Choroid plexus epithelial cell (primary cell): Measurements from ENCODE around the gene SEMA3A.

ENCODE experiments used
- DNase-seq: peaks from one replicate; pipeline ENCODE4 v3.0.0-alpha.2; 2010; ENCODE audit warnings: low read depth
- H3K4me3 ChIP-seq: 2 replicates; pipeline ENCODE4 v1.5.1; 2011; ENCODE audit warnings: low read depth, mild to moderate bottlenecking, control low read depth, low read length, moderate library complexity
- TF ChIP-seq, protein P1 (sequence below): conservative IDR thresholded peaks from 2 replicates; pipeline ENCODE4 v1.5.1; 2011; ENCODE audit warnings: low read depth, mild to moderate bottlenecking, control low read depth, inconsistent platforms, low read length, moderate library complexity

Gene SEMA3A

GRCh38 chr7:84092207-84092606, 102.4 kb downstream of the SEMA3A start:
- DNase-seq: no peak
- TF ChIP-seq, protein P1, sequence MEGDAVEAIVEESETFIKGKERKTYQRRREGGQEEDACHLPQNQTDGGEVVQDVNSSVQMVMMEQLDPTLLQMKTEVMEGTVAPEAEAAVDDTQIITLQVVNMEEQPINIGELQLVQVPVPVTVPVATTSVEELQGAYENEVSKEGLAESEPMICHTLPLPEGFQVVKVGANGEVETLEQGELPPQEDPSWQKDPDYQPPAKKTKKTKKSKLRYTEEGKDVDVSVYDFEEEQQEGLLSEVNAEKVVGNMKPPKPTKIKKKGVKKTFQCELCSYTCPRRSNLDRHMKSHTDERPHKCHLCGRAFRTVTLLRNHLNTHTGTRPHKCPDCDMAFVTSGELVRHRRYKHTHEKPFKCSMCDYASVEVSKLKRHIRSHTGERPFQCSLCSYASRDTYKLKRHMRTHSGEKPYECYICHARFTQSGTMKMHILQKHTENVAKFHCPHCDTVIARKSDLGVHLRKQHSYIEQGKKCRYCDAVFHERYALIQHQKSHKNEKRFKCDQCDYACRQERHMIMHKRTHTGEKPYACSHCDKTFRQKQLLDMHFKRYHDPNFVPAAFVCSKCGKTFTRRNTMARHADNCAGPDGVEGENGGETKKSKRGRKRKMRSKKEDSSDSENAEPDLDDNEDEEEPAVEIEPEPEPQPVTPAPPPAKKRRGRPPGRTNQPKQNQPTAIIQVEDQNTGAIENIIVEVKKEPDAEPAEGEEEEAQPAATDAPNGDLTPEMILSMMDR: no peak
- peak overlapping the region; percentile 17 for H3K4me3 ChIP-seq

DNA sequence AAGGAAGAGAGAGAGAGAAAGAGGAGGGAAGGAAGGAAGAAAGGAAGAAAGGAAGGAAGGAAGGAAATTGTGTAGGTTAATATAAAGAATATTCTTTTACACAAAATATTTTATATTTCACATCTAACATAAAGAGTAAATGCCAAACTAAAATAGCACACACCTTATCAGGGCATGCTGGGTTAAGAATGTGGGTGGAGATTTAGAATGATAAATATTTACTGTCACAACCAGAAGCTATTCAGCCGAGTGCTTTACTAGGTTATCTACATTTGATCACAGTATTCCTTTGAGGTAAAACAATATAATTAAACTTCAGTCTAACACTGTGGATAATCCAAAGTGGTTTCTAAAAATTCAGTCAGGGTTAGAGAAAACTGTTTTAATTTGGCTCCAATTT, 103.3 kb downstream of the SEMA3A start:
- TF ChIP-seq, protein P1: no peak
- H3K4me3 ChIP-seq: no peak overlapping the region
- no peak for DNase-seq

- no peak for DNase-seq
- H3K4me3 ChIP-seq: no peak overlapping the region
- TF ChIP-seq, protein P1: no peak
These were observed 105.8 kb downstream of the SEMA3A start for GRCh38 chr7:84088802-84089201.

- H3K4me3 ChIP-seq: no peak overlapping the region
- TF ChIP-seq, protein P1: no peak
- DNase-seq: no peak
These were observed 108.6 kb downstream of the SEMA3A start for GRCh38 chr7:84085998-84086397.

GRCh38 chr7:84085147-84085546, 109.4 kb downstream of the SEMA3A start:
- TF ChIP-seq, protein P1: no peak
- peak; percentile 64 for DNase-seq
- no peak overlapping the region for H3K4me3 ChIP-seq

- DNase-seq: no peak
- no peak overlapping the region for H3K4me3 ChIP-seq
- TF ChIP-seq, protein P1: no peak
These were observed 110.7 kb downstream of the SEMA3A start for GRCh38 chr7:84083846-84084245.

DNA sequence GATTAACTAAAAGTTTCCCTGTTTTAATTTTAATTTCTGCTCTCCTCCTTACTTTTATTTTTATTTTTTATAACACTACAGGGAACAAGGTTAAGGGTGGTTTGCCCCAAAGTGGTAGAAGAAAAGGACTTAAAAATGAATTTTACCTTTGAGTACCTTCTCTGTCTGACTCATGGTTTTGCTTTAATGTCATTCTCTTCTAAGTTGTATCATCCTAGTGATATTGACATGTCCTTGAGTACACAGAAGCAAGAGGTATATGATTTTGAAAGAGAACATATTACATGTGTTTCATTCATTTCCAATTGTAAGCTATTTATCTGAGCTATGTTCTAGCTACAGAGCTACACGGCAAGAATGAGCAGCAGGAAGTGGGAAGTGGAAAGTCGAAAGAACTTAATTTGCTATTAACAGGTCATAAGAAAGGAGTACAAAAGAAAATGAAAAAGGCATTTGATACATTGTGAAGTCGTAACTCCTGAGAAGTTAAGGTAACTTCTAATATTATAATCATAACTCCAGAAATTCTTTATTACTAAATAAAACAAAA, 112.5 kb downstream of the SEMA3A start:
- TF ChIP-seq, protein P1: no peak
- DNase-seq: peak; percentile 25
- H3K4me3 ChIP-seq: no peak overlapping the region
